T-cell (primary cell): ENCODE results near the gene LRRC37A. TPM values are rescaled to one million over a fixed set of nuclear protein-coding genes. Genes with fewer than 3 reads are reported as not detected.
"Not testable (repeated sequence)": the region's sequence is repeated elsewhere in the genome, so short reads cannot be mapped to it uniquely, and the experiment has no call there.

ENCODE experiments used
- ATAC-seq, 4 experiments: fragments of 200-7000 bp in 3 of 4; fragments of 150-1000 bp in 1 of 4; cut with Tn5 transposase; replicated peaks in 1 of 4; 1 replicate in 3 of 4; 2 replicates in 1 of 4; pipeline ENCODE4 v1.10.0; 2021; ENCODE audit warnings: moderate library complexity in 3 of 4, mild to moderate bottlenecking in 2 of 4, moderate number of reproducible peaks in 1 of 4
- CTCF ChIA-PET, 2 donors: fragments of 300-600 bp; sonication (Branson Sonifier 250); formaldehyde crosslinking; loops; one replicate each; lab custom pipeline; 2022; ENCODE audit warnings: antibody characterized with exemption in 2 of 2; lab: Charles Lee
- POLR2A ChIA-PET, 2 donors: fragments of 300-600 bp; sonication (Branson Sonifier 250); formaldehyde crosslinking; loops; one replicate each; lab custom pipeline; 2022; ENCODE audit warnings: antibody characterized with exemption in 2 of 2; lab: Charles Lee
- DNase-seq, 35 experiments: peaks; one replicate each; pipeline versions ENCODE4 v3.0.0 to v3.0.0-alpha.2; 2013 to 2023
- H3K27ac ChIP-seq: one replicate; pipeline ENCODE4 v1.5.1; 2013; ENCODE audit warnings: low read length
- H3K27me3 ChIP-seq, 2 experiments: replicated peaks in 1 of 2; 1 replicate in 1 of 2; 2 replicates in 1 of 2; pipeline versions ENCODE4 v1.6.1 to v1.7.0; 2013; ENCODE audit warnings: low read length in 1 of 2, mixed read lengths in 1 of 2; ENCODE audit not compliant: control insufficient read depth in 2 of 2, insufficient read depth in 2 of 2; ENCODE audit errors: extremely low read depth in 1 of 2
- H3K36me3 ChIP-seq, 2 donors: 1 replicate in 1 of 2; 2 replicates in 1 of 2; pipeline versions ENCODE4 v1.6.1 to v1.7.0; 2013; ENCODE audit warnings: low read length in 1 of 2; ENCODE audit not compliant: control insufficient read depth in 2 of 2, insufficient read depth in 1 of 2; ENCODE audit errors: extremely low read depth in 1 of 2
- H3K4me1 ChIP-seq, 2 experiments: 1 replicate in 1 of 2; 2 replicates in 1 of 2; pipeline versions ENCODE4 v1.6.1 to v1.7.0; 2013; ENCODE audit warnings: low read length in 2 of 2, mixed read lengths in 1 of 2; ENCODE audit not compliant: insufficient read depth in 2 of 2, control insufficient read depth in 1 of 2; ENCODE audit errors: extremely low read depth in 1 of 2
- H3K4me3 ChIP-seq, 2 donors: 1 replicate in 1 of 2; 2 replicates in 1 of 2; pipeline versions ENCODE4 v1.5.1 to v1.7.0; 2013; ENCODE audit warnings: mild to moderate bottlenecking in 2 of 2, low read length in 1 of 2, moderate library complexity in 1 of 2; ENCODE audit not compliant: control insufficient read depth in 1 of 2; ENCODE audit errors: extremely low read depth in 1 of 2
- H3K9me3 ChIP-seq: 2 replicates; pipeline ENCODE4 v1.7.0; 2013
- H3K27ac Mint-ChIP-seq, 2 donors: one replicate each; pipeline ENCODE4 v1.8.0; 2020 to 2021; ENCODE audit warnings: mild to moderate bottlenecking in 2 of 2, mixed read lengths in 2 of 2
- H3K27me3 Mint-ChIP-seq, 2 donors: one replicate each; pipeline ENCODE4 v1.8.0; 2021 to 2022; ENCODE audit warnings: mixed read lengths in 2 of 2
- H3K36me3 Mint-ChIP-seq: one replicate; pipeline ENCODE4 v1.8.0; 2021; ENCODE audit warnings: mixed read lengths
- H3K4me1 Mint-ChIP-seq, 3 donors: one replicate each; pipeline ENCODE4 v1.8.0; 2020 to 2022; ENCODE audit warnings: mixed read lengths in 3 of 3, mild to moderate bottlenecking in 1 of 3
- H3K4me3 Mint-ChIP-seq, 3 donors: one replicate each; pipeline ENCODE4 v1.8.0; 2020 to 2022; ENCODE audit warnings: mild to moderate bottlenecking in 3 of 3, mixed read lengths in 3 of 3, moderate library complexity in 3 of 3
- H3K9me3 Mint-ChIP-seq, 3 donors: one replicate each; pipeline ENCODE4 v1.8.0; 2020 to 2022; ENCODE audit warnings: mixed read lengths in 3 of 3
- WGBS: methylation state at CpG from one replicate; pipeline ENCODE4 v1.1.5; 2013; ENCODE audit warnings: missing lambda C conversion rate; ENCODE audit not compliant: insufficient coverage; 5-methylcytosine and 5-hydroxymethylcytosine counted together
- total RNA-seq, 35 experiments: library from RNA in 6 of 35; stranded (reverse) in 6 of 35; fragments of 120-200 nt in 1 of 35; gene quantifications; one replicate each; pipeline versions ENCODE4 v1.2.1 to v1.2.4 and lab custom pipeline; 2013 to 2026

Gene LRRC37A
- total RNA-seq, 5 donors from 2014 or later (not counting 1 experiment from before 2014, with no cell fraction given) = 1.9 to 26.9 (median 4.5) TPM

GRCh38 chr17:46270032-46270431, 24.9 kb upstream of the LRRC37A start:
- Histone ChIP-seq H3K27me3 (no peaks in the 10 kb centered on the region), H3K27ac (no peak overlapping the region), H3K4me3 (no peak overlapping the region), H3K9me3 (no peaks in the 10 kb centered on the region), H3K4me1 (peaks cover 7 to 22% of the 10 kb centered on the region in 2 experiments), H3K36me3 (no peaks in the 10 kb centered on the region)
- Mint-ChIP-seq H3K4me1 (peaks cover 18 to 22% (median 21%) of the 10 kb centered on the region in 3 donors), H3K36me3 (no peaks in the 10 kb centered on the region), H3K27me3 (peaks cover 4 to 11% of the 10 kb centered on the region in 2 donors), H3K9me3 (no peaks in the 10 kb centered on the region), H3K4me3 (no peak overlapping the region), H3K27ac (no peak overlapping the region)
- WGBS = 100% methylated on average over 2 of the region's 5 CpGs
- no peak for DNase-seq
- ATAC-seq = no peak
- CTCF ChIA-PET = no interaction called here
- POLR2A ChIA-PET = no interaction called here

- Mint-ChIP-seq H3K27ac (no peak overlapping the region), H3K4me3 (no peak overlapping the region), H3K36me3 (no peaks in the 10 kb centered on the region), H3K4me1 (peaks cover 0 to 12% (median 0%) of the 10 kb centered on the region in 3 donors), H3K9me3 (no peaks in the 10 kb centered on the region), H3K27me3 (peaks cover 4 to 9% of the 10 kb centered on the region in 2 donors)
- Histone ChIP-seq H3K9me3 (no peaks in the 10 kb centered on the region), H3K27ac (no peak overlapping the region), H3K36me3 (no peaks in the 10 kb centered on the region), H3K27me3 (peaks cover 0 to under 1% of the 10 kb centered on the region in 2 experiments), H3K4me1 (no peaks in the 10 kb centered on the region), H3K4me3 (no peak overlapping the region)
- ATAC-seq (no peak), DNase-seq (no peak)
- CTCF ChIA-PET = no interaction called here
- POLR2A ChIA-PET = no interaction called here
- WGBS = 100% methylated on average over 2 of the region's 6 CpGs
Measured at GRCh38 chr17:46273541-46274236, 21.2 kb upstream of the LRRC37A start.

GRCh38 chr17:46274238-46274637, 20.7 kb upstream of the LRRC37A start:
- DNase-seq (no peak), ATAC-seq (no peak)
- no CpG with 5 or more reads among the region's 3 CpGs for WGBS
- ChIA-PET POLR2A (no interaction called here), CTCF (no interaction called here)
- H3K4me1 Mint-ChIP-seq = peaks cover 0 to 12% (median 0%) of the 10 kb centered on the region in 3 donors
- H3K27me3 ChIP-seq = peaks cover 0 to 4% of the 10 kb centered on the region in 2 experiments
- H3K9me3 ChIP-seq = no peaks in the 10 kb centered on the region
- H3K27me3 Mint-ChIP-seq = peaks cover 4 to 9% of the 10 kb centered on the region in 2 donors
- H3K9me3 Mint-ChIP-seq = no peaks in the 10 kb centered on the region
- H3K27ac ChIP-seq = no peak overlapping the region
- H3K4me3 Mint-ChIP-seq = no peak overlapping the region
- H3K4me1 ChIP-seq = no peaks in the 10 kb centered on the region
- H3K27ac Mint-ChIP-seq = no peak overlapping the region
- H3K36me3 ChIP-seq = no peaks in the 10 kb centered on the region
- no peak overlapping the region for H3K4me3 ChIP-seq
- H3K36me3 Mint-ChIP-seq = no peaks in the 10 kb centered on the region

- H3K4me3 Mint-ChIP-seq, ATAC-seq, H3K36me3 Mint-ChIP-seq, H3K27ac ChIP-seq, H3K27me3 Mint-ChIP-seq, H3K27me3 ChIP-seq, DNase-seq, H3K27ac Mint-ChIP-seq, H3K9me3 ChIP-seq, H3K4me1 ChIP-seq, H3K4me3 ChIP-seq, H3K36me3 ChIP-seq, H3K9me3 Mint-ChIP-seq: not testable (repeated sequence)
- ChIA-PET POLR2A (interaction anchor here in 1 of 2 donors (0.5 to 0.7 kb wide), 2 partner anchors 8 to 216 kb away, joined by 3 to 8 read pairs; no protein-coding TSS in a partner anchor), CTCF (interaction anchor here (0.6 kb wide), 2 partner anchors 8 to 699 kb away, joined by 3 to 4 read pairs; no protein-coding TSS in a partner anchor)
- peaks cover 0 to 17% (median 0%) of the 10 kb centered on the region in 3 donors for H3K4me1 Mint-ChIP-seq
- 64% methylated on average over 2 of the region's 3 CpGs for WGBS
Measured at GRCh38 chr17:46276728-46277479, 18.0 kb upstream of the LRRC37A start.

GRCh38 chr17:46281336-46281735, 13.6 kb upstream of the LRRC37A start:
- H3K36me3 Mint-ChIP-seq, DNase-seq, H3K4me1 ChIP-seq, H3K4me3 ChIP-seq, ATAC-seq, CTCF ChIA-PET, H3K27ac Mint-ChIP-seq, H3K4me3 Mint-ChIP-seq, POLR2A ChIA-PET, H3K27me3 Mint-ChIP-seq, H3K36me3 ChIP-seq, H3K27me3 ChIP-seq, H3K9me3 Mint-ChIP-seq, H3K27ac ChIP-seq, H3K9me3 ChIP-seq: not testable (repeated sequence)
- WGBS = 80% methylated on average over 1 of the region's 4 CpGs
- peaks cover 3 to 31% (median 5%) of the 10 kb centered on the region in 3 donors for H3K4me1 Mint-ChIP-seq

GRCh38 chr17:46282635-46283034, 12.3 kb upstream of the LRRC37A start:
- CTCF ChIA-PET, H3K27ac Mint-ChIP-seq, H3K36me3 Mint-ChIP-seq, H3K9me3 ChIP-seq, H3K4me3 Mint-ChIP-seq, POLR2A ChIA-PET, ATAC-seq, H3K4me3 ChIP-seq, H3K4me1 ChIP-seq, H3K36me3 ChIP-seq, H3K27me3 Mint-ChIP-seq, H3K27me3 ChIP-seq, H3K9me3 Mint-ChIP-seq, DNase-seq, H3K27ac ChIP-seq: not testable (repeated sequence)
- 100% methylated on average over 6 of the region's 12 CpGs for WGBS
- peaks cover 9 to 31% (median 11%) of the 10 kb centered on the region in 3 donors for H3K4me1 Mint-ChIP-seq
